GM21576 (cell line): ENCODE data around the gene ADARB2.

ENCODE experiments used
- ATAC-seq: cut with Tn5 transposase; IDR thresholded peaks from one replicate; pipeline ENCODE4 v1.9.1; 2021; ENCODE audit warnings: mild to moderate bottlenecking, moderate library complexity; ENCODE audit not compliant: unreplicated experiment

Gene ADARB2

GRCh38 chr10:1155791-1156615, 581.3 kb downstream of the ADARB2 start:
- ATAC-seq, result no peak

GRCh38 chr10:1154531-1155295, 582.6 kb downstream of the ADARB2 start:
- no peak for ATAC-seq

GRCh38 chr10:1153805-1154351, 583.4 kb downstream of the ADARB2 start:
- ATAC-seq, result no peak

GRCh38 chr10:1153251-1153763, 584.0 kb downstream of the ADARB2 start:
- ATAC-seq, result no peak

DNA sequence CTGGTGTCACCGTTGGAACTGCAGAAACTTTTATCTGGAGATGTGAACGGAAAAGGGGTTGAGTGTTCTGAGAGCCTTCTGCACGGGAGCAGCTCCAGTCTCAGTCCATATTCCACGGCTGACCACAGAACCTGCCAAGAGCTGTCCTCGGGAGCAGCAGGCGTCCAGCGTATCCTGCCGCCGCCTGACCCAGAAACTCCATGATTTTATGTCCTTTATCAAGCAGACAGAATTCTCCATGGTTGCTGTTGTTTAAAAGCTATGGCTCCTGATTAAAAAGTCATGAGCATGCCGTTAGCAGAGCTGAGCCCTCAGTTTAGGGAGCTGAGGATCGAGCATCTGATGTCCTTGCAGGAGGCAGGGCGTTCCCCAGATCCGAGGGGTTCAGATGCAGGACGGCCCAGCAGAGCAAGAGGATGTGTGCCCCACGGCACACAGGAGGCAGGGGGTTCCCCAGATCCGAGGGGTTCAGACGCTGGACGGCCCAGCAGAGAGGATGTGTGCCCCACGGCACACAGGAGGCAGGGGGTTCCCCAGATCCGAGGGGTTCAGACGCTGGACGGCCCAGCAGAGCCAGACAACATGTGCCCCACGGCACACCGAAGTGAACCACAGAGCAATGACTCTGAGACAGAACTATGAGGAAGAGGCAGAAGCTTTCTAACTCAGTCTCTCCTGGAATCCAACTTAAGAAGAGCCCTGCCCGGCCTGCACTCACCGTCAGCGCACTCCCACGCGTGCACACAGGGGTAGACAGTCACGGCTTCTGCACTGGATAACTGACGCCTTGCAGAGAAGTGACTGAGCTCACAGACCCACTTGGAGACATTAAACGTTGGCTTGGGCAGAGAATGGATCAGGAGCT, 584.7 kb downstream of the ADARB2 start:
- ATAC-seq, result no peak

GRCh38 chr10:1151076-1152033, 586.0 kb downstream of the ADARB2 start:
- ATAC-seq, result no peak

DNA sequence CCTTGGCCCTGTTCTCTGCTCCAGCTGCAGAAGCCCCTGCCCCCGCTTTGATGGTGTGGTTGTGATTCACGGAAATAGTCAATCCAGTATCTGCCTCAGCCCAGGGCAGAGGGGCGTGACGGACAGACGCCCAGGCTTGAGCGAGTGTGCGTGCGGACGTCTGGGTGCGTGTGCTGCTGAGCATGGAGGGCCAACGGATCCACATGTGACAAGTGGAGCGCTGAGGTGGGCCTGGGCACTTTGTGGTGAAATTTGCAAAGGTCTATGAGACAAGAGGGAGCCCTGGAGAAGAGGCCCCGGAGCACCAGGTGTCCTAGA, 586.7 kb downstream of the ADARB2 start:
- ATAC-seq, result no peak

- no peak for ATAC-seq
These were observed 587.3 kb downstream of the ADARB2 start for GRCh38 chr10:1149793-1150637.

GRCh38 chr10:1148855-1149605, 588.3 kb downstream of the ADARB2 start:
- ATAC-seq, result no peak

GRCh38 chr10:1147810-1148209, 589.5 kb downstream of the ADARB2 start:
- ATAC-seq, result no peak

GRCh38 chr10:1142596-1142995, 594.7 kb downstream of the ADARB2 start:
- no peak for ATAC-seq

- no peak for ATAC-seq
These were observed 595.6 kb downstream of the ADARB2 start for GRCh38 chr10:1141701-1142100.

GRCh38 chr10:1141261-1141660, 596.1 kb downstream of the ADARB2 start:
- no peak for ATAC-seq

DNA sequence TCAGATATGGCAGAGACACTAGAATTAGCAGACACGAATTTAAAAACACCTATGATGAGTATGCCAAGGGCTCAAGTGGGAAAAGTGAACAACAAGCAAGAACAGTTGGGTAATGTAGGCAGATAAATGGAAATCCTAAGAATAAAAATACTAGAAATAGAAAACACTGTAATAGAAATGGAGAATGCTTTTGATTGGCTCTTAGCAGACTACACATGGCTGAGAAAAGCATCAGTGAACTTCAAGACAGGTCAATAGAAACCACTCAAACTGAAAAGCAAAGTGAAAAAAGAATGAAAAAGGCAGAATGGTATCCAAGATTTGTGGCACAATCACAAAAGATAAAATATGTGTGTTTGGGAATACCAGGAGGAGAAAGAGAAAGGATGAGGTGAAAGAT, 598.8 kb downstream of the ADARB2 start:
- no peak for ATAC-seq

DNA sequence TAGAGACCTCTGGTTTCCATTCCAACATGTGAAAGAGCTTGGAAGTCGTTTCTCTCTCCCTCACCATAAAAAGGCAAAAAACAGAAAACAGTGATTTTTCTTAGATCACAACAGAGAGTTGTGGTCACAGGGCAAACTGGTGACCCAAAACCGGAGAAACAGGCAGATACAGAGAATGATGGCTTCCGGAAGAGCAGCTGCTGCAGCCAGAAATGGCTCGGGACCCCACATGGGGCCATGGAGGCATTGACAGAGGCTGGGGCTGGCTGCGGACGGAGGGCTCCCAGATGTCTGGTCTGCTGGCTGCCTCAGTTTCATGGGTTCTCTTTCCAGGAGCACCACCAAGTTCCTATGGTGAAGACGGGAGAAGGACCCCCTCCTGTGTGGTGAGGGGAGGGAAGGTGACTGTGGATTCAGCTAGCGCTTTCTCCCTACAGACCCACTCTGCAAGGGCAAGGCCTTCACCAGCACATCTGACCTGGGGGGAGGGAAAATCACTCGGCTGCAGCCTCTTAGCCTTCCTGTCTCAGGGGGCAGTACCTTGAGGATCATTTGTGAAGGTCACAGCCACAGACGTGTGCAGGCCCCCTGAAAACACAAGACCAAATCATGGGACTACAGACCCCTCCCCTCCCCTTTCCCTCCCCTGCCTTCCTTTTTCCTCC, 599.7 kb downstream of the ADARB2 start:
- no peak for ATAC-seq

GRCh38 chr10:1136268-1136667, 601.1 kb downstream of the ADARB2 start:
- no peak for ATAC-seq

- no peak for ATAC-seq
These were observed 603.2 kb downstream of the ADARB2 start for GRCh38 chr10:1134156-1134555.
